Peyer's patch (tissue), 4 donors: ENCODE data around the gene CLCN1.

Experiments
- CTCF ChIP-seq, 6 experiments: fragments of 450-650 bp in 4 of 6; fragments of 200-600 bp in 2 of 6; sonication (generic) in 1 of 6; IDR thresholded peaks; one replicate each; pipeline ENCODE4 v1.5.1; 2017 to 2019; ENCODE audit warnings: antibody characterized with exemption in 6 of 6, mild to moderate bottlenecking in 3 of 6, moderate library complexity in 1 of 6
- POLR2A ChIP-seq, 2 donors: fragments of 450-650 bp; IDR thresholded peaks; one replicate each; pipeline ENCODE4 v1.5.1; 2017; ENCODE audit warnings: antibody characterized with exemption in 2 of 2, mild to moderate bottlenecking in 2 of 2, moderate library complexity in 2 of 2

GRCh38 chr7:143287339-143287934 is 28.5 kb upstream of the CLCN1 start:
- TF ChIP-seq CTCF (IDR thresholded peaks at IDR 0.05) (no peak), POLR2A (IDR thresholded peaks at IDR 0.05) (no peak)
